VCaP (cell line): Measurements from ENCODE around the gene RD3L.

Source experiments
- H3K27ac ChIP-seq: fragments of 450-650 bp; 2 replicates; pipeline ENCODE4 v1.5.1; 2017
- CTCF ChIP-seq: fragments of 450-650 bp; conservative IDR thresholded peaks from 2 replicates; pipeline ENCODE4 v1.5.1; 2017; ENCODE audit warnings: mild to moderate bottlenecking, moderate library complexity

RD3L gene

GRCh38 chr14:103891667-103892215 lies 50.6 kb downstream of the RD3L start:
- no peak for TF ChIP-seq CTCF
- no peak overlapping the region for H3K27ac ChIP-seq

- no peak overlapping the region for H3K27ac ChIP-seq
- TF ChIP-seq CTCF: no peak
These were observed 51.3 kb downstream of the RD3L start for GRCh38 chr14:103890821-103891666.
